22Rv1 (cell line): Measurements from ENCODE around the gene DNMT3B.
A peak's percentile ranks its signal among the peaks of the same experiment; 100 is the strongest.
"Not testable (repeated sequence)": the region's sequence is repeated elsewhere in the genome, so short reads cannot be mapped to it uniquely, and the experiment has no call there.

ENCODE experiments used
- H3K27ac ChIP-seq: fragments of 450-650 bp; 2 replicates; pipeline ENCODE4 v1.5.1; 2017
- CTCF ChIP-seq: fragments of 450-650 bp; IDR thresholded peaks from 2 replicates; pipeline ENCODE4 v1.5.1; 2017; ENCODE audit warnings: mild to moderate bottlenecking
- ZFX ChIP-seq: fragments of 450-650 bp; IDR thresholded peaks from 2 replicates; pipeline ENCODE4 v1.6.1; 2017; ENCODE audit warnings: antibody characterized with exemption, borderline replicate concordance

The DNMT3B gene

GRCh38 chr20:32789896-32790750 lies 27.9 kb downstream of the DNMT3B start:
- H3K27ac ChIP-seq, result no peak overlapping the region
- TF ChIP-seq ZFX (no peak), CTCF (peak; percentile 99)

GRCh38 chr20:32790751-32791057 lies 28.5 kb downstream of the DNMT3B start:
- no peak for TF ChIP-seq ZFX
- no peak for TF ChIP-seq CTCF
- no peak overlapping the region for H3K27ac ChIP-seq

GRCh38 chr20:32792316-32792715 lies 30.1 kb downstream of the DNMT3B start:
- TF ChIP-seq CTCF (no peak), ZFX (no peak)
- no peak overlapping the region for H3K27ac ChIP-seq

GRCh38 chr20:32792731-32793458 lies 30.7 kb downstream of the DNMT3B start:
- no peak for TF ChIP-seq CTCF
- TF ChIP-seq ZFX, result no peak
- no peak overlapping the region for H3K27ac ChIP-seq

GRCh38 chr20:32796383-32796948 lies 34.3 kb downstream of the DNMT3B start:
- TF ChIP-seq CTCF, result no peak
- TF ChIP-seq ZFX, result no peak
- H3K27ac ChIP-seq, result no peak overlapping the region

GRCh38 chr20:32796981-32797451 lies 34.8 kb downstream of the DNMT3B start:
- H3K27ac ChIP-seq, result no peak overlapping the region

GRCh38 chr20:32797571-32797970 lies 35.4 kb downstream of the DNMT3B start:
- H3K27ac ChIP-seq, result not testable (repeated sequence)

More at GRCh38 chr20:32796981-32797451, 34.8 kb downstream of the DNMT3B start:
- TF ChIP-seq ZFX (no peak), CTCF (no peak)
